Measurements from ENCODE around the gene CTDSP1.

Gene CTDSP1

GRCh38 chr2:218383892-218384519, 15.7 kb upstream of the CTDSP1 start:
- no peak for DNase-seq (ENCODE audit: low read depth)

- DNase-seq (ENCODE audit: low read depth), result no peak
Measured at GRCh38 chr2:218384975-218385374, 14.7 kb upstream of the CTDSP1 start.

GRCh38 chr2:218386505-218387368, 12.9 kb upstream of the CTDSP1 start:
- no peak for DNase-seq (ENCODE audit: low read depth)

GRCh38 chr2:218387369-218388194, 12.1 kb upstream of the CTDSP1 start:
- DNase-seq (ENCODE audit: low read depth), result peak; percentile 86

GRCh38 chr2:218389333-218390150, 10.1 kb upstream of the CTDSP1 start:
- DNase-seq (ENCODE audit: low read depth), result no peak

- no peak for DNase-seq (ENCODE audit: low read depth)
Measured at GRCh38 chr2:218391202-218391601, 8.5 kb upstream of the CTDSP1 start.

DNA sequence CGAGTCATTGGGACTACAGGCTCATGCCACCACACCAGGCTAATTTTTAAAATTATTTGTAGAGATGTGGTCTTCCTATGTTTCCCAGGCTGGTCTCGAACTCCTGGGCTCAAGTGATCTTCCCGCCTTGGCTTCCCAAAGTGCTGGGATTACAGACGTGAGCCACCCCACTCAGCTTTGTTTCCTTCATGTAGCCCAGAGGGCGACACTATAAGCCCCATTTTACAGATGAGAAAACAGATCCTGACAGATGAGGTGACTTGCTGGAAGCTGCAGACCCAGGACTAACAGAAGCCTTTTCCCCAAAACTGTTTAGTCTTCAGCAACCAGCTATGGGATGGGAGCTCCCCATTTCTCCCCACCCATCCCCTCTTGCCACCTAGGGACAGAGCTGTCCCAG, 7.2 kb upstream of the CTDSP1 start:
- no peak for DNase-seq (ENCODE audit: low read depth)

GRCh38 chr2:218392891-218393462, 6.7 kb upstream of the CTDSP1 start:
- no peak for DNase-seq (ENCODE audit: low read depth)

DNA sequence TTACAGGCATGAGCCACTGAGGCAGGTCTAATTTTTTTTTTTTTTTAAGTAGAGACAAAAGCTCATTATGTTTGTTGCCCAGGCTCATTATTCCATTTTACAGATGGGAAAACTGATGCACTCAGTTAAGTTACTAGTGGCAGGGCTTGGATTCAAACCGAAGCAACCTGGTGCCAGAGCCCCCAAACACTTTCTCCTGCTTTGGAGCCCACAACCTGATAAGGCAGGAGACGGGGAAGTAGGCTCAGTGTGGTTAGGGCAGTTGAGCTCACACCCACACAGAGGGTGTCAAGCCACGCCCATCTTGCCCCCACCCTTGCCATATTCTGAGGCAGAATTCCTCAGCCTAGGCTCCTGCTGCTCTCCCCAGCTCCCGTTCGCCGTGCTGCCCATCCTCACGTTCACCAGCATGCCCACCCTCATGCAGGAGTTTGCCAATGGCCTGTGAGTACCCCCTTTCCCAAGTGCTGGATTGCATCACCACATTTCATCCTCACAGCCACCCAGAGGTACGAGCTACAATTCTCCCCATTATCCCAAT, 5.8 kb upstream of the CTDSP1 start:
- no peak for DNase-seq (ENCODE audit: low read depth)

DNA sequence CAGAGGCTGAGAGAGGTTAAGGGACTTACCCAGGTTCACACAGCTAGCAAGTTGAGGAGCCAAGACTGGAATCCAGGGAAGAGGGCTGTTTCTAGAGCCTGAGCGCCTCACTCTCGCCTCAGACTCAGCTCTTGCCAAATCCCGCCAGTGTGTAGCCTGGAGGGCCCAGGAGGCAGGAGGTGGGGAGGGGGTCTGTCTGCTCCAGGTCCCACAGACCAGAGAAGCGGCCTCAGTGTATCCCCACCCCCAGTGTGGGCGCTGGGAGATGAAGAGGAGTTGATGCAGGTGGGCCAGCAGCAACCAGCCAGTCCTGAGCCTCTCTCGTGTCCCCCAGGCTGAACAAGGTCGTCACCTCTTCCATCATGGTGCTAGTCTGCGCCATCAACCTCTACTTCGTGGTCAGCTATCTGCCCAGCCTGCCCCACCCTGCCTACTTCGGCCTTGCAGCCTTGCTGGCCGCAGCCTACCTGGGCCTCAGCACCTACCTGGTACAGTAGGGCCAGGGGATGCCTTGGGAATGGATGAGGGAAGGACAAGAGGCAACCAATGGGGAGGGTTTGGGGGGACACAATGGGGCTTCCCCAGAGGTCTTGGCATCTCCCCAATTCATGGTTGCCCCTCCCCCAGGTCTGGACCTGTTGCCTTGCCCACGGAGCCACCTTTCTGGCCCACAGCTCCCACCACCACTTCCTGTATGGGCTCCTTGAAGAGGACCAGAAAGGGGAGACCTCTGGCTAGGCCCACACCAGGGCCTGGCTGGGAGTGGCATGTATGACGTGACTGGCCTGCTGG, 5.2 kb upstream of the CTDSP1 start:
- no peak for DNase-seq (ENCODE audit: low read depth)

DNA sequence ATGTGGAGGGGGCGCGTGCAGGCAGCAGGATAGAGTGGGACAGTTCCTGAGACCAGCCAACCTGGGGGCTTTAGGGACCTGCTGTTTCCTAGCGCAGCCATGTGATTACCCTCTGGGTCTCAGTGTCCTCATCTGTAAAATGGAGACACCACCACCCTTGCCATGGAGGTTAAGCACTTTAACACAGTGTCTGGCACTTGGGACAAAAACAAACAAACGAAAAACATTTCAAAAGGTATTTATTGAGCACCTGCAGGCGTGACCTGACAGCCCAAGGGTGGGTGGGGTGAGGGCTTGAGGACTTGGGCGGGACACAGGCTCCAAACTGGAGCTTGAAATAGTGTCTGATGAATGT, 4.6 kb upstream of the CTDSP1 start:
- DNase-seq (ENCODE audit: low read depth), result no peak

GRCh38 chr2:218395456-218395825, 4.2 kb upstream of the CTDSP1 start:
- DNase-seq (ENCODE audit: low read depth), result no peak

- DNase-seq (ENCODE audit: low read depth), result peak; percentile 97
Measured at GRCh38 chr2:218395826-218396687, 3.6 kb upstream of the CTDSP1 start.

DNA sequence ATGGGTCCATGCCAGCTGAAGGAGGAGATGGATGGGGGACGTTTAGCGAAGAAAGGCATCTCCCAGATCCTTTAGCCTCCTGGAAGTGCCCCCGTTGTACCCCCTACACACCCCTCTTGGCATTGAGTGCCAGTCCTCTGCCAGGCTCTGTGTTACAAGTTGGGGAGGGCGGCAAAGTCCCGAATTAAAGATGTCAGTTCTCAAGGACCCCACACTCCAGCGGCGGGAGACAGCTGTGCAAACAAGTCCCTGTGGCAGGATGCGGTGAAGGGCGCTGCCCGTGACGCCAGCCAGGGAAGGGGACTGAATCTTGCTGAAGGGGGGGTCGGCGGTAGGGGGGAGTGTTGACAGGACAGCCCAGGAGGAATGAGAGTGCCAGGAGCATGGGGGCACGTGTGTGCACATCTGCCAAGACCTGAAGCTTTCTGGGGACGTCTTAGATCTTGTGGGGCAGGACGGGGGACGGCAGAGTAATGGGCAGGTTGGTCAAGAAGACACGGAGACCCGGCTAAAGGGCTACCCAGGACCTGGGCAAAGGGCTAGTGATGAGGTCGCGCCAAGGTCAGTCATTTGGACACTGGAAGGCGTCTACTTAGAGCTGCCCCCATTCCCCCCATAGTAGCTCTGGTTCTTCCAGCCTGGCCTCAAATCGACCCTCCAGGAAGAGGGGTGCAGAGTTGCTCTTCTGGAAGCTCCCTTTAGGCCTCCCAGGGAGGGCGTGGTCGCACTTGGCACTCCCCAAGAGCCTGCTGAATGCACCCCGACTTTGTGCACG, 2.8 kb upstream of the CTDSP1 start:
- DNase-seq (ENCODE audit: low read depth), result peak; percentile 45

DNA sequence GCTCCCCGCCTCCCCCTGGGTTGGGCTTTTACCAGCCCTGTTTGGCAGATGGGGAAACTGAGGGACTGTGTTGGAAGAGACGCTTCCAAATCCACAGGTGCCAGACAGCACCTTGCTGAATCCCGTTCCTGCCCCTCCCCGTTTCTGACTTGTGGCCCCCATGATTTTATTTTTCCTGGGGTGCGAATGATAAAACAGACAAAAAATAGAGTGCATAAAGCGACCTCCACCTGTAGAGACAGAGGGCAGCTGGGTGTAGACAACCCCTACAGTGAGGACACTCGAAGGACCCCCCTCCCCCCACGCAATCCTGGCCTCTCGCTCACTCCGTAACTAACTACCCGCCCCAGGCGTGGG, 2.2 kb upstream of the CTDSP1 start:
- no peak for DNase-seq (ENCODE audit: low read depth)

DNA sequence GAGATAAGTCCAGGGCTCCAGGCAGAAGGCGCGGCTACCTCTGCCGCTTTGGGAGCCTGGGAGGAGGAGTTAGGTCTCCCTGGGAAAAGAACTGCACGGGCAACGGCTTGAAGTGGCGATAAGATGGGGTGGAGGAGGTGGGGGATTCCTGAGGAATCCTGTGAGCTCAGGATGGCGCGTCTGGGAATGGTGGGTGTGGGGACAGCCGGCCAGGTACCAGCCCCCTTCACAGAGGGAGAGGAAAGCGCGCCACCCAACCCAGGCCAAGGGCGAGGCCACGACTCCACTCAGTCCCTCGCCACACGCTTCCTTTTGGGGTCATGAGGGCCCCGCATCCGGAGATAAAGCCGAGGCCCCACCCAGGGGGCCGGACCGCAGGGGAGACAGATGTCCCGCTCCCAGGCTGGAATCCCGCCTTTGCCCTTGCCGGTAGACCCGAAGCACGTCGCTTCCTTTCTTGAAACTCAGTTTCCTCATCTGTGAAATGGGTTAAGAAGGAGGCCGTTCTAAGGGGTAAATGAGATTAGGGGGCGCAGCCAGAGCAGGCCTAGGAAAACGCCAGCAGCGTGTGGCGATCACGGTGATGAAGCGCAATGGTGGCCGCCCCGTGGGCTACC, 1.7 kb upstream of the CTDSP1 start:
- DNase-seq (ENCODE audit: low read depth), result peak; percentile 82

GRCh38 chr2:218398437-218399390, 954 bp upstream of the CTDSP1 start:
- peak; percentile 62 for DNase-seq (ENCODE audit: low read depth)
